ENCODE results near the gene PRH1. TPM values are rescaled to one million over a fixed set of nuclear protein-coding genes. Genes with fewer than 3 reads are reported as not detected.

The PRH1 gene
- total and polyA plus RNA-seq, 2 of the 13 experiments (the other 11 are each of a cell fraction or from before 2014, with no cell fraction given), result 5.3 to 18.8 TPM

GRCh38 chr12:10891937-10892336 is 7.9 kb upstream of the PRH1 start (continued):
- TF ChIP-seq HNF1A (IDR thresholded peaks at IDR 0.05; ENCODE audit: low read depth) (peak; percentile 83), HNF1A (CRISPR knock-in tag; IDR thresholded peaks at IDR 0.05; ENCODE audit: borderline replicate concordance) (peak; percentile 92), ZNF251 (CRISPR knock-in tag; IDR thresholded peaks at IDR 0.05) (no peak), CEBPB (IDR thresholded peaks at IDR 0.05; ENCODE audit: borderline replicate concordance, low read depth, low read length) (peak; percentile 77), ZNF761 (CRISPR knock-in tag; conservative IDR thresholded peaks at IDR 0.05) (no peak), ETV5 (CRISPR knock-in tag; IDR thresholded peaks at IDR 0.05; ENCODE audit: borderline replicate concordance) (peak; percentile 78; the same call in 1 of the 2 replicates), ZNF792 (CRISPR knock-in tag; IDR thresholded peaks at IDR 0.05) (peak; percentile 91; the same call in 1 of the 2 replicates), ZNF136 (CRISPR knock-in tag; IDR thresholded peaks at IDR 0.05; ENCODE audit: low read depth) (no peak), FOXJ3 (CRISPR knock-in tag; IDR thresholded peaks at IDR 0.05; ENCODE audit: borderline replicate concordance) (peak; percentile 89; the same call in 1 of the 2 replicates), ZKSCAN8 (CRISPR knock-in tag; IDR thresholded peaks at IDR 0.05; ENCODE audit: borderline replicate concordance) (peak; percentile 85; the same call in 1 of the 2 replicates), ZNF205 (CRISPR knock-in tag; IDR thresholded peaks at IDR 0.05) (peak; percentile 94), WIZ (CRISPR knock-in tag; IDR thresholded peaks at IDR 0.05) (peak; percentile 81; the same call in 1 of the 2 replicates), XRCC5 (optimal IDR thresholded peaks at IDR 0.05; ENCODE audit: low read length) (peak; percentile 82), ZNF18 (CRISPR knock-in tag; IDR thresholded peaks at IDR 0.05; ENCODE audit: insufficient replicate concordance) (peak; percentile 48), ZSCAN29 (CRISPR knock-in tag; conservative IDR thresholded peaks at IDR 0.05) (0 out of 2 replicates have a peak, but pooled peaks have one; percentile 31), ZNF776 (CRISPR knock-in tag; IDR thresholded peaks at IDR 0.05) (no peak), SMYD3 (CRISPR knock-in tag; IDR thresholded peaks at IDR 0.05) (peak; percentile 58; the same call in 1 of the 2 replicates), ZNF317 (CRISPR knock-in tag; IDR thresholded peaks at IDR 0.05) (peak; percentile 71; the same call in 1 of the 2 replicates), HMG20B (CRISPR knock-in tag; conservative IDR thresholded peaks at IDR 0.05) (peak; percentile 91), HOXA3 (CRISPR knock-in tag; IDR thresholded peaks at IDR 0.05) (peak; percentile 90), MAFK (conservative IDR thresholded peaks at IDR 0.05 in 1 of 2, IDR thresholded peaks at IDR 0.05 in 1 of 2; ENCODE audit: low read length in 2 of 2) (0 out of 4 replicates have a peak, but pooled peaks of 1 of the 2 experiments have one; percentile 9), ASH2L (IDR thresholded peaks at IDR 0.05; ENCODE audit: insufficient read length, low read depth, low read length) (peak; percentile 88)
- TF ChIP-seq, protein P1, sequence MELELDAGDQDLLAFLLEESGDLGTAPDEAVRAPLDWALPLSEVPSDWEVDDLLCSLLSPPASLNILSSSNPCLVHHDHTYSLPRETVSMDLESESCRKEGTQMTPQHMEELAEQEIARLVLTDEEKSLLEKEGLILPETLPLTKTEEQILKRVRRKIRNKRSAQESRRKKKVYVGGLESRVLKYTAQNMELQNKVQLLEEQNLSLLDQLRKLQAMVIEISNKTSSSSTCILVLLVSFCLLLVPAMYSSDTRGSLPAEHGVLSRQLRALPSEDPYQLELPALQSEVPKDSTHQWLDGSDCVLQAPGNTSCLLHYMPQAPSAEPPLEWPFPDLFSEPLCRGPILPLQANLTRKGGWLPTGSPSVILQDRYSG (CRISPR knock-in tag; IDR thresholded peaks at IDR 0.05), result no peak
